ENCODE data around the gene ASS1.

The ASS1 gene

DNA sequence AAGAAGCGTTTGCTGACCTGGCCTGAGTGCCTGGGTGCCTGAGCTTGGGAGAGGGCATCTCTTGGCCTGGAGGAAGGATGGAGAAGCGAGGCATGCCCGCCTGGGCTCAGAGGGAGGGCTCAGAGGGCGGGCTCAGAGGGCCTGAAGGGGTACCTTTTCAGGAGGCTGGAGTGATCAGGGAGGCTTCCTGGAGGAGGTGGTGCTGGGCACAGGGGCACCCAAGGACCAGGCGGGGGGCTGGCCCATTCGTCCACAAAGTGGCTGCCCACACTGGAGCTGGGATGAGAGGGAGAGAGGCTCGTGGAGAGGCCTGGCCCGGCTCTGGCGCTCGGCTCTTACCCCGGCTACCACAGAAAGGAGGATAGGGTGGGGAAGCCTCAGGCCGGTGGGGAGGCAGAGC is 32.8 kb downstream of the ASS1 start:
- no peak for DNase-seq

DNA sequence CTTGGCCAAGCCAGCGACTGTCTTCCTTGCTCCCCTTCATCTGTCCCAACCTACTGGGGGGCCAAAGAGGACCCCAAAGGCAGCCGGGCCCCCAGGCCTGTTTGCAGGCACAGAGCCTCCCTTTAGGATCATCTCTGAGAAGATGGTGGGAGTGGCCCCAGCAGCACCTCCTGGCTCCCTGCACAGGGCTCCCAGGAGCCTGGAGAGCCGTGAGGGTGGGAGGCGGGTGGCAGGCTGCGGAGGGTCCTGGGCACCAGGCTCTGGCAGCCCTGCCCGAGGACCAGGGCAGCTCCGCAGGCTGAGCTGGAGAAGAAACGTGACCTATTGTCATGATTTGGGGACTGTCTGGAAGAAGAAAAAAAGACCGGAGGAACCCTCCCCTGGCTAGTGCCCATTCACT is 33.4 kb downstream of the ASS1 start:
- DNase-seq, result no peak

DNA sequence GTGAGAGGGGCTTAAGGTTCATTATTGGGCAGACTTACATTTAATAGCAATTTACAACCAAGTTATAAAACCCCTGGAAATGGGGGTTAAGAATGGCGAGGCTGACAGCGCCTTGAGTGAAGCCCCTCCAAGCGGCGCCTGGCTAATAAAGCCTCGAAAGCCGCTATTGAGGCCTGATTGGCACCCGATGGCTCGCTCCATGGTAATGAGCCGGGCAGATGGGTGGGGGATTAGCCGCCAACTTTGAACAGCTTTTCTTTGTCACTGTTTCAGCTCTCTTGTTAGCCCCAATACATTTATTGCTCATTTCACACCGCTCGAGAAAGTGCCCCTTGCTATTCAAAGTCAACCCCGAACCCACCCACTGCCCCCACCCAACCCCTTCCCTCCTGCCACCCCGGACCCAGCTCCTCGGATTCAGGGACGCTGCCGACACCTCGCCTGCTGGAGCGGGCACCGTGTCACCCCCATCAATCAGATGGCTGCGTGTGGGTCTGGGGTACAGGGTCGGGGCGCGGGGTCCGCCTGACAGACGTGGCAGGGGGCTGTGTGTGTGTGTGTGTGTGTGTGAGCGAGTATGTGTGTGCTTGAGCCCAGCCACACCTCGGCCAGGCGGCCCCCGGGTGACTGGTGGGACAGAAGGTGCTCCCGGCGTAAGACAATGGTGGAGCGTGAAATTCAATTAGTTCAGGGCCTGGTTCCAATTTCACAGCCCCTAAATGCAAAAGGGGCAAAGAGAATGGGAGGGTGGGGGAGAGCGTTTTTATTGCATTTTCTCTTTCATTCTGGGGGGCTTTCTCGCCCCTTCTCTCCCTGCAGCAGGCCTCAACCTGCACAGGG is 34.2 kb downstream of the ASS1 start:
- no peak for DNase-seq

DNA sequence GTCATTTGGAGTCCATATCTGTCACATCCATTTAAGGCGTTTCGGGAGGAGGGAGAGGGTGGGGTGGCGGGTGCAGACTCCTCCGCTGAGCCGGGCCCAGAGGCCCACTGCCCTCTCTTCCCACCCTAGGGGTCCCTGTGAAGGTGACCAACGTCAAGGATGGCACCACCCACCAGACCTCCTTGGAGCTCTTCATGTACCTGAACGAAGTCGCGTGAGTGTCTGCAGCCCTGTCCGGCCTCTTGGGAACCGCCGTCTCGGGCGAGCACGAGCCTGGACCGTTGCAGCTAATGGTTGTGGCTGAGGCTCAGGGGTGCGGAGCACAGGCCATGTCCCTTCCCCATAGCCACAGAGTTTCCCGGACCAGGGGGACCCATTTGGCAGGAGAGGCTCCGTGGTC is 34.8 kb downstream of the ASS1 start:
- DNase-seq, result no peak

DNA sequence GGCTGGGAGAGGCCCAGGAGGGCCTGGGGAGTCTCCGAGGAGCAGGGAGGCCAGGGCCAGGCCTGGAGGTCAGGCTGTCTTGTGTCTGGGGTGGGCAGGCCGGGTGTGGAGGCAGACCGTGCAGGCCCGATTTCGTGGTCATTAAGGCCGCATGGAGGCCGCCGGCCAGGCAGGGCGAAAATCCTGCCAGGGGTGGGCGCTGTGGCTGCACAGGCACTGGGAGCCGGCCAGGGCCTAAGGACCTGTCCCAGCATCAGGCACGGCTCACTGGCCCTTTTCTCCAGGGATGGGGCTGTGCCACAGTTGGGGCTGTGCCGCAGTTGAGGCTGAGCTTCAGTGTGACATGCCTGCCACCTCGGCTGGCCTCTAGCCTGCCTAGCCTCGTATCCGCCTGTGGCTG is 35.9 kb downstream of the ASS1 start:
- DNase-seq, result no peak

DNA sequence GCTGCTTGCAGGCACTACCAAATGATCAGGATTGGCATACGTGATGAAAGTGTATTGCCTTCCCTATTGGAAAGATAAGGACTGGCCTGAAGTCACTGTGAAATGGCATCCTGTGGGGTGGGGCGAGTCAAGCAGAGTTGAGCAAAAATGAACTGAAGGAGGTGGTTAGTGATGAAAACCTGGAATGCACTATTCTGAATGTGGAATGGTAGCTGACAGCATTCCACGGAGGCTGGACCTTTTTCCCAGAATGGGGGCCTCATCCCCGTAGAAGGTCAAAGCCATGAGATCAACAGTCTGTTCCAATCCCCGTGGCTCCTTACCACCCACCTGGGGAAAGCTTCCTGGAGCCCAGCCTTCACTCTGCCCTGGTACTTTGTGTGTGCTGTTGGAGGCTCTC is 37.7 kb downstream of the ASS1 start:
- no peak for DNase-seq

DNA sequence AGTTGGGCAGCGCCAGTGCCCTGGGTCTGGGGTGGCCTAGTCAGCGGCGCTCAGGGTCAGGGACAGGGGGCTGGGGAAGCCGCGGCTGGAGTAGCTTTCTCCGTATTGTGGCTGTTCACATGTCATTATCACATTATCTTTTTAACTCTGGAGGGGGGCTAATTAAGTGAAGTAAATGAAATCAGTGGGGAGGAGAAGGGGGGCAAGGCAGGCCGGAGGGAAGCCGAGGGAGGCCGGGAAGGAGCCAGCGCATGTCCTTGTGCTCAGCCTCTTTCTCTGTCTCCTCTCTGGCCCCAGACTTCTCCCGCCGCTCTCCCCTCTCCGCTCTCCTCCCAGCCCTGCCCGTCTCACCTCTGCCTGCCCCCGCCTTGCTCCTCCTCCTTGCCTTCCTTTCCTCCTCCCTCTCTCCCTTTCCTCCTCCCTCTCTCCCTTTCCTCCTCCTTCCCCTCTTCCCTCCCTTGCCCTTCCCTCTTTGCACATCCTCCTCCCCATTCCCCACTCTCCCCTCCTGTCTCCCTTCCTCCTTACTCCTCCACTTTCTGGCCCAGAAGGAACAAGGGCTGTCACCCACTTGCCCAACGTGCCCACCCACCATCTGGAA is 38.7 kb downstream of the ASS1 start:
- no peak for DNase-seq

DNA sequence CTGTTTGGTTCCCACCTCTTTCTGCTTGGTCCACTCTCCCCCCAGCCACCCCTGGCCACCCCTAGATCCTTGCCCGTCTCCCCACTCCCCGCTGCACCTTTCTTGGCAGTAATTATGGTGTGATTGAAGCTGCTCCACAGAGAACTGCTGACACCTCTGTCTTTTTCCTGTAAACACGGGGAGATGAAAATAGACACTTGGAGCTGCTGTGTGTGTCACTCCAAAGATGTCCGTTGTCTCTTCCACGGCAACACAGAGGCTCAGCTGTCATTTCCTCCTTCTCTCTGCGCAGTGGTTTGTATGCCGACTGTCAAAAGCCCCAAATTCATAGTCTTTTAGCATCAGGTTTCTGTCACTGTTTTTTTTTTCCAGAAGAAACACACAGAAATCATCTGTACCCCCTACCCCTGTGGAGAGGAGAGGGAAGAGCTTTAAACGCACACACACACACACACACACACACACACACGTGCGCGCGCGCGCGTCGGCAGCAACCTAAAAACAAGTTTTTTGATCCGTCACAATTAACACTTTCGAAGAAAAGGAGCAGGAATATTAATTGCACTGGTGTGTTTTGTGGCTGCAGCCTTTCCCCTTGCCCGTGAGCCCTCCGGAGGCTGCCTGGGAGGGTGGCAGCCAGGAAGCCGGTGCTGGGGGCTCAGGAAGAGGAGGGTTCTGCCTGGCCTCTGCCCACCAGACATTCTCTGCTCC is 39.8 kb downstream of the ASS1 start:
- no peak for DNase-seq

DNA sequence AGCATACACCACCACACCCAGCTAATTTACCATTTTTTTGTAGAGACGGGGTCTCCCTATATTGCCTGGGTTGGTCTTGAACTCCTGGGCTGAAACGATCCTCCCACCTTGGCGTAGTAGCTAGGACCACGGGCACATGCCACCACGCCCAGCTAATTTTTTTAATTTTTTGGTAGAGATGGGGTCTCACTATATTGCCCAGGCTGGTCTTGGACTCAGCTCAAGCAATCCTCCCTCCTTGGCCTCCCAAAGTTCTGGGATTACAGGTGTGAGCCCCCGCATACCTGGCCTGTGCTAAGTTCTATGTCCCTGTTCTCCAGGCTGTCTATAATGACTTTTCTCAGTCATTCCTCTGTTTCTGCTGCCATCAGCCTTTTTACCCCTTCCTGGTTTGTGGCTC is 41.3 kb downstream of the ASS1 start:
- DNase-seq, result no peak

DNA sequence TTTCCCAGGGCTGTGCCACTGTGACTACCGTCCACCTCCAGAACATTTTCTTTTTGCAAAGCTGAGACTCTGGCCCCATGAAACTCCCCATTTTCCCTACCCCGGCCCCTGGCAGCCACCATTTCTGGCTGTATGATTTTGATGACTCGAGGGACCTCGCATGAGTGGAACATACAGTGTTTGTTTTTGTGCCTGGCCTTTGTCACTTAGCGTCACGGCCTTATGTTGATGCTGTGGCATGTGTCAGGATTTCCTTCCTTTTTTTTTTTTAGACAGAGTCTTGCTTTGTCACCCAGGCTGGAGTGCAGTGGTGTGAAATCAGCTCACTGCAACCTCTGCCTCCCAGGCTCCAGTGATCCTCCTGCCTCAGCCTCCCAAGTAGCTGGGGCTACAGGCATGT is 42.7 kb downstream of the ASS1 start:
- no peak for DNase-seq

DNA sequence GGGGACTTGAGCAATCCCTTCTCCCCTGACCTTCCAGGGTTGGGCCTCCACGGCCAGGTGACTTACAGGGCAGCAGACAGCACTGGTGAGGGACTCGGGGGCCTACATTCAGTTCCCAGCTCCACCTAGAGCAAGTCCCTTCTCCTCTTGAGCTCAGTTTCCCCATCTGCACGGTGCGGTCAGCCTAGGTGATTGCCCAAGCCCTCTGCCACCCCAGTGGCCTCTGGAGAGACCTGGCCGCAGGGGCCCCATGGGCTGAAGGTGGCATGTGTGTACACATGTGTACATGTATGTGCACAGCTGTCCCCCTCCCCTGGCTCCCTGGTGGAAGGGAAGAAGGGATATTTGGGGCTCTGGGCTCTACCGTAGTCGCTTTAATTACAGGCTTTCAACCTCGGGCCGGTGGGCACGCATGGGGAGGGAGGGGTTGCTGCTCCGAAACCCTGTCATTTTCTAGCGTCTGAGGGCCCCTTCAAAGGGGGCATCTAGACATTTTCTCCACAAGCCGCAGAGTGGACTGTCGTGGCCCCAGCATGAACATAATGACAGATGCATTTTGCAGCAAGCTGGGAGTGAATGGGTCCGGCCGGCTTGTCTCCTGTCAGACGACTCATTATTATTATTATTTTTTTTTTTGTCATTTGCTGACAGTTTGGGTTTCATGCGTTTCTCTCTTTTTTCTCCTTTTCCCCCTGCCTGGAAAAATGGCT is 44.0 kb downstream of the ASS1 start:
- DNase-seq, result no peak

DNA sequence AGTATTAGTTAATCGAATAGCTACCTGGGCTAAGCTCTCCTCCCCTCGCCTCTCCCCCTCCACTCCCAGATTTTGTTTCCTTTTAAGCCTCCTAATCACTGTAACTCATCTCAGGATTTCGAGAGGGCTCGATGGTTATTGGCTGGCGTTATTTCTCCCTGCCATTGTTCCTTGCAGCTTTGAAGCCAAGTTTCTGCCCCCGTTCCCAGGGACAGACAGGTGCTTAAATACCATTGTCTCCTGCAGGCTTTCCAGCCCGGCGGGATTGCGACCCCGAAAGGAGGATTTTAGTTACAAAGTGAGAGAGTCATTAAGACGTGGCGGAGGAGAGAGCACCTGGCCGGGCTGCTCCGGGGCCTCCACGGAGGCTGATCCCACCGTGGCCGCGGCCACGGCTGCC is 46.2 kb downstream of the ASS1 start:
- no peak for DNase-seq

DNA sequence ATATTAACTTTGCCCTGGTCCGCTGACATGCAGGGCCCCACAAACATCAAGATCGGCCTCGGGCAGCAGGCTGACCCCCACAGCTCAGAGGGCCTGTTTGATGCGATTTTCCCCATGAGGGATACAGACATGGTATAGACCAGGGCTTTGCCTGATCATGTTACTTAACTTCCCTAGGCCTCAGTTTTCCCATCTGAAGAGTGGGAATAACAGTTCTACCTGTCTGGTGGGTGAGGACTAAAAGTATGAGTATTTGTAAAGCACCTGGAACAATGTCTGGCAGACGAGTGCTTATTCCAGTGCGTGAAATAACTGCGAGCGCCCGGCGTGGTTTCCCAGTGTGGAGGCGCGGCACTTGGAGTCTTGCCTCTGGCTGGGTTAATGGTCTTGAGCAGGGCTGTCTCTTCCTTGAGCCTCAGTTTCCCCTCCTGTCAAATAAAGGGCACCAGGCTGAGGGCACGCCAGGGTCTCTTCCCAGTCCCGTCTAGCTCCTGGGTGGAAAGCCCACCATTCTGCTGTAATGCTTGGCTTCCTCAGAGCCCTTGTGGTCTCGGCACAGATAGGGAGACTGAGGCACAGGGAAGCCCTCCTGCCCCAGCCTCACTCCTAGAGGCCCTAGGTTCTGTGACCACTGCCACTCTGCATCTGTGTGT is 47.2 kb downstream of the ASS1 start:
- no peak for DNase-seq

DNA sequence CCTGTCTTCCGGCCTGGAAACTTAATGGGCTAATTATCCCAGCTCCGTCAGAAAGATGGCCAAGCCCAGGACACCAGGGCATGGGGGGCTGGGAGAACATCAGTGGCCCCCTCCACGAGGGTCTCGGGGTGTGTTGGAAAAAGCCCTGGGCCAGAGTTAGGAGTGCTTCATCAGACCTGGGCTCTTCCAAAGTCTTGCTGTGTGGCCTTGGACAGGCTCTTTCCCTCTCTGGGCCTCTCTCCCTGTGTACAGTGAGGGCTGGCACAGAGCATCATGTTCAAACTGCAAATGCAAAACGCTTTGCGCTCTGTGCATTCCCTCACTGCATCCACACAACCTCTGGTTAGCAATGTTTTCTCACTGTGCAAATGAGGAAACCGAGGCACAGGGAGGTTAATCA is 48.3 kb downstream of the ASS1 start:
- no peak for DNase-seq

DNA sequence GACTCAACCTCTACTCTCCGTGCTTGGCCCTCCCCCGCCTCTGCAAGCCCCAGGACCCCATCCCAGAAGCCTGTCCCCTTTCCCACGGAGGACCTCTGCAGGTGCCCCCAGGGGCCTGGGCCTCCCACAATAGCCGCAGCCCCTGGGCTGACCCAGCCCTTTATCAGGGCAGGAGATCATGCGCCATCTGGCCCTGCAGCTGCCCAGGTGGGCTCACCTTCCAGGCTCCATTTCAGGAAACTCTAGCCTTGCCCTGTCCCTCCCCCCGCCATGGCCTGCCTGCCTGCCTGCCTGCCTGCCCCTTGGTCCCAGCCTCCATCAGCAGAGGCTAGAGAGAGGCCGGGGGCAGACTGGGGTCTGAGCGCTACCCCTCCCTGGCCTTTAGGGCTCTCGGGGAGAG is 48.7 kb downstream of the ASS1 start:
- DNase-seq, result no peak

DNA sequence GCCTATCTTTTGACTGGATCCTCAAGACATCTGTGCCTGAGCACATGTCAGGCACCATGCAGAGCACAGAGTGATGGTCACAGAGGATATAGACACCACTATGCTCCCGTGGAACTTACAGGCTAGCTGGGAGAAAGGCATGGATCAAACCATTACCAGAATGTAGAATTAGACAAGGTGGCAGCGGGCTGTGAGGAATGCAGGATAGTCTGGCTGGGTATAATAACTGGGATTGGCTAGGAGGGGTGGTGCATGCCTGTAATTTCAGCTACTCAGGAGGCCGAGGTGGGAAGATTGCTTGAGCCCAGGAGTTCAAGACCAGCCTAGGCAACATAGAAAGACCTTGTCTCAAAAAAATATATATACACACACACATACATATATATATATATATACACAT is 50.3 kb downstream of the ASS1 start:
- no peak for DNase-seq

DNA sequence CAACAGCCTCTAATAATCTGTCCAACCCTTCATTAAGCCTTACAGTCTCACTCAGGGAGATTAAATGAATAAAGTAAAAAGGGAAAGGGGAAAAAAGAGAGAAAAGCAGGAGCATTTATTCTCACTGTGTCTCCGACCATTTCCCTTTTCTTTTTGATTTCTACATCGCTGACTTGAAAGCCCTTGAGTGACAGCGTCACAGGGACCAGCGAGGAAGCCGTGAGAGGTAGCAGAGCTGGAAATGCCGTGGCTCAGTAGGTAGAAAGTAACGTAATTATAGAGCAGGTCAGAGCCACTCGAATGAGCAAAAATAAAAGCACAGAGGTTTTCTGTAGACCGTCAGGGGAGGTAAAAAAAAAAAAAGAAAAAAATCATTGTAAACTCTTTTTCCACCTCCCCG is 52.4 kb downstream of the ASS1 start:
- no peak for DNase-seq

DNA sequence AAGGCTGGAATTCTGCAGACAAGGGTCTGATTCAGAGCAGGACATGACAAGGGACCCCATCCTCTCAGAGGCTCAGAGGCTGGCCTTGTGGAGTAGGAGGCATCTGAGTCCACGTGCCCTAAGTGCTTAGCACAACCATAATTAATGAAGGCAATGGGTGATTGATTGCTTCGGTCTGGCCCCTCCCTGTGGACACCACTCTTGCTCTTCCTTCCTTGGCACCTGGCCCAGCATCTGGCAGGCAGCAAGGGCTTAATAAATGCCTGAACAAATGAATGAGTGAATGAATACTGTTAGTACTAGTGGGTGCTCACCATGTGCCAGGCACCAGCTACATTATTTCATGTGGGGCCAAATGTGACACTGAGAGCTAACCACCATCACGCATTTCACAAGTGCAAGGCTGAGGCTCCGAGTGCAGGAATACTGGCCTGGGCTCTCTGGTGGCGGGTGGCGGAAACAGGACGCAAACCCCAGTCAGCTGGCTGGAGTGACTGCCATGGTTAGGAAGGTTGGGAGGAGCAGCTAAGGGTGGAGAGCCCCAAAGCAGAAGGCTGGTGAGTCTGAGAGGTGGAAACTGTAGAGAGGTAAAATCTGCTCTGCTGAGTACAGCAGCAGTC is 53.6 kb downstream of the ASS1 start:
- no peak for DNase-seq

DNA sequence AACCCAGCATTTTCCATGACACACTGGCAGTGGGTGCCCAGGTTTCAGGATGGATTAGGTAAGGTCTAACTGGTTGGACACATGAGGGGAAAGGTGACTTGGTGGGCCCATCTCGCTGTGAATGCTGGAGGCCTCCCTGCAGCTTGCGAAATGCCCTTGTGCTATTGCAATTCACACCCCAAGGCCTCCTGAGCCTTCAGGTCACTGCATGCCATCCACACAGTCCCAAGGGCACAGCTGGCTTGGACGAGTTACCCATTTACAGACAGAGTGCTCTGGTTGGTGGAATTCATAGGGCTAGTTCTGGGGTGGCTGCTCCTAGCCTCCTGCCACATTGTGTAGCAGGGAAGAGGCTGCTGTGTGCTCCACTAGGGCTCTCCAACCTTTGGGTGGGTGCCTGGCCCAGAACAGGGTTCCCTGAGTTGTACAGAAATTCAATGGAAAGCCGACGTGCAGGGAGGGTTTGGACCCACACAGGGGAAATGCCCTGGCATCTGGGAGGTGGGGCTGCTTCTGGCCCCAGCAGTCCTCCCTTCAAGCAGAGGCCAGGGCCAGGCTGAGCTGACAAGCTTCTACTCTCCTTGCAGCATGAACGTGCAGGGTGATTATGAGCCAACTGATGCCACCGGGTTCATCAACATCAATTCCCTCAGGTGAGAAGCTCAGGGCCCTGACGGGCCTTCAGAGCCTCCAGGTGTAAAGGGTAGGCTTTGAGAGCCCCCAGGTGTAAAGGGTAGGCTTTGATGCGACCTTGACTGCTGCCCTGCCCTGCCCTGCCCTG is 54.3 kb downstream of the ASS1 start:
- no peak for DNase-seq

DNA sequence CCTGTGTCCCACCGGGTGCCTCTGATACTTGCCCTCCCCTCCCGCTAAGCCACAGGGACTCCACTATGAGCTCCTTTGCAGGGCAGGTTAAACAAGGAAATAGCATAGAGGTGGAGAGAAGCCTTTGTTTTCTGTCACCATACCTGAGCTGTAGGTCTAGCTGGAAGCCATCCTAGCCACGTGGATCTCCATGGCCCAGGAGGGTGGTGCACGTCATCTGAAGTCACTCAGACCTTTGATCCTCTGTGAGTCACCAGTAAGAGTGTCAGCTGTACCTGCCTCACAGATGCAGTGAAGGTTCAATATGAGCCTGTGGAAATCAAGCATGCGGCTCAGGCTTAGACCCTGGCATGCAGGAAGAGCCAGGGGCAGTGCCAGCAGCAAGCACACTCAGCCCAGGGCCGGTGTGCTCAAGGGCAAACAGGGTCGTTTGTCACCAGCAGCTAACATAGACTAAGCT is 55.1 kb downstream of the ASS1 start:
- DNase-seq, result no peak

DNA sequence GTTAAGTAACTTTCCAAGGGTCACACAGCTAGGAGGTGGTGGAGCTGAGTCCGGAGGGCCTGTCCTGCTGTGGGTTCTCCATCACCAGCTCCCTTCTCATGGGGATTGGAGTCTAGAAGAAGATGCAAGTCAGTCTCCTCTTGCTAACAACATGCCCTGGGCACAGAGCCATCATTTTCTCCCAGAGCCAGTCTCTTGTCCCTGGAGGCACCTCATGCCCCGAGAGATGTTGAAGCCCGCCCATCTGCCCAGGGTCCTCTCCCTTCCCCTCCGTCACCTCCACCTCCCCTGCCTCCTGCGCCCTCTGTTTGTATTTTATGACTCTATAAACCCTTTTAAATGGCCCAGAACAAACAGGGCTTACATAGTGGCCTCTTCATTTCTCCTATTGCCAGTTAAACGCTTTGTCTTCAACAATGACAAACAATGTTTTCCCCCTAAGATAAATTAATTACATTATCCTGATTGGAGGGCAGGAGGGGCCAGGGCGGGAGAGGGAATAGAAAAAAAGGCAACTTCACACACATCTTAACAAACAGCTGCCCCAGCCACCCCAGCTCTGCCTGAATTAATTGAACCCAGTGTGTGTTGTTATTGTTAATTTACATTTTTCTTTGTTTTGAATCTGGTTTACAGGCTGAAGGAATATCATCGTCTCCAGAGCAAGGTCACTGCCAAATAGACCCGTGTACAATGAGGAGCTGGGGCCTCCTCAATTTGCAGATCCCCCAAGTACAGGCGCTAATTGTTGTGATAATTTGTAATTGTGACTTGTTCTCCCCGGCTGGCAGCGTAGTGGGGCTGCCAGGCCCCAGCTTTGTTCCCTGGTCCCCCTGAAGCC is 55.8 kb downstream of the ASS1 start:
- DNase-seq, result no peak
